Endothelial cell of umbilical vein (primary cell): ENCODE data around the gene HDDC2. TPM values are rescaled to one million over a fixed set of nuclear protein-coding genes. Genes with fewer than 3 reads are reported as not detected.

Source experiments
- BruUV-seq: library from RNA; stranded (reverse); fragments of 400-500 nt; replicated peaks from 2 replicates; lab custom pipeline; 2021; lab: Mats Ljungman, UMichigan
- CTCF ChIA-PET: fragments of 300-600, 350-600 bp; sonication (Branson Sonifier 250); formaldehyde crosslinking; loops from one replicate; lab custom pipeline; 2021; ENCODE audit warnings: antibody characterized with exemption, inconsistent platforms; lab: Charles Lee
- POLR2A ChIA-PET: fragments of 300-600, 350-600 bp; sonication (Branson Sonifier 250); formaldehyde crosslinking; loops from one replicate; lab custom pipeline; 2021; ENCODE audit warnings: antibody characterized with exemption, inconsistent platforms; lab: Charles Lee
- DNase-seq: peaks from one replicate; pipeline ENCODE4 v3.0.0-alpha.2; 2011; ENCODE audit warnings: low read depth, low spot score
- FAIRE-seq: peaks from 2 replicates; lab custom pipeline; 2011; peaks lifted over from hg19 to GRCh38; lab: Jason Lieb, UNC
- H2AFZ ChIP-seq: 2 replicates; pipeline ENCODE4 v1.6.0; 2012; ENCODE audit warnings: low read depth, low read length, control low read depth, inconsistent platforms
- H3K27ac ChIP-seq: 2 replicates; pipeline ENCODE4 v1.5.1; 2011; ENCODE audit warnings: low read depth, mild to moderate bottlenecking, control low read depth, low read length, moderate library complexity; ENCODE audit not compliant: insufficient read depth
- H3K27me3 ChIP-seq, 2 experiments: 2 replicates each; pipeline versions ENCODE4 v1.6.0 to v1.6.1; 2011; ENCODE audit warnings: low read length in 2 of 2, mixed read lengths in 1 of 2; ENCODE audit not compliant: control insufficient read depth in 2 of 2, insufficient read depth in 2 of 2
- H3K36me3 ChIP-seq, 2 experiments: 2 replicates in 1 of 2; 3 replicates in 1 of 2; pipeline ENCODE4 v1.5.1; 2011; ENCODE audit warnings: low read length in 2 of 2, mild to moderate bottlenecking in 1 of 2, moderate library complexity in 1 of 2; ENCODE audit not compliant: control insufficient read depth in 2 of 2, insufficient read depth in 2 of 2; ENCODE audit errors: extremely low read depth in 1 of 2
- H3K4me1 ChIP-seq: 3 replicates; pipeline ENCODE4 v1.5.1; 2011; ENCODE audit warnings: mild to moderate bottlenecking, low read length; ENCODE audit not compliant: control insufficient read depth, insufficient read depth; ENCODE audit errors: extremely low read depth
- H3K4me2 ChIP-seq: 2 replicates; pipeline ENCODE4 v1.6.1; 2011; ENCODE audit warnings: low read length, control low read depth, mixed read lengths; ENCODE audit not compliant: insufficient read depth
- H3K4me3 ChIP-seq, 3 experiments: fragments of 200-600 bp in 1 of 3; sonication (generic), shearing (Covaris generic) in 1 of 3; replicated peaks in 1 of 3; 2 replicates each; pipeline ENCODE4 v1.5.1; 2011 to 2016; ENCODE audit warnings: control low read depth in 3 of 3, low read length in 3 of 3, mild to moderate bottlenecking in 2 of 3, inconsistent platforms in 1 of 3, low read depth in 1 of 3, moderate library complexity in 1 of 3; ENCODE audit not compliant: insufficient read depth in 1 of 3
- H3K79me2 ChIP-seq: 2 replicates; pipeline ENCODE4 v1.6.0; 2012; ENCODE audit warnings: low read length, inconsistent platforms; ENCODE audit not compliant: control insufficient read depth, insufficient read depth
- H3K9ac ChIP-seq: replicated peaks from 2 replicates; pipeline ENCODE3; 2011; ENCODE audit warnings: low read length, control low read depth; ENCODE audit not compliant: insufficient read depth; ENCODE audit errors: extremely low read depth
- H3K9me1 ChIP-seq: replicated peaks from 3 replicates; pipeline ENCODE4 v1.6.0; 2011; ENCODE audit warnings: mild to moderate bottlenecking, low read length; ENCODE audit not compliant: control insufficient read depth, insufficient read depth; ENCODE audit errors: extremely low read depth
- H3K9me3 ChIP-seq: replicated peaks from 2 replicates; pipeline ENCODE4 v1.5.1; 2012; ENCODE audit warnings: low read length, inconsistent platforms; ENCODE audit not compliant: control insufficient read depth, insufficient read depth
- H4K20me1 ChIP-seq: replicated peaks from 2 replicates; pipeline ENCODE3; 2011; ENCODE audit warnings: mild to moderate bottlenecking, low read length; ENCODE audit not compliant: control insufficient read depth, insufficient read depth; ENCODE audit errors: extremely low read depth
- EZH2 ChIP-seq: IDR thresholded peaks from 2 replicates; pipeline ENCODE4 v1.6.1; 2012; ENCODE audit warnings: borderline replicate concordance, low read depth, mild to moderate bottlenecking, moderate library complexity, low read length, inconsistent platforms; ENCODE audit not compliant: severe bottlenecking
- FOS ChIP-seq: IDR thresholded peaks from 2 replicates; pipeline ENCODE4 v1.6.1; 2011; ENCODE audit warnings: mild to moderate bottlenecking, low read length, moderate library complexity, borderline replicate concordance; ENCODE audit not compliant: insufficient read depth
- GATA2 ChIP-seq: IDR thresholded peaks from 2 replicates; pipeline ENCODE4 v1.7.0; 2011; ENCODE audit warnings: low read depth, mild to moderate bottlenecking, moderate library complexity, mixed read lengths, low read length; ENCODE audit not compliant: insufficient read length, insufficient read depth
- JUN ChIP-seq: IDR thresholded peaks from 2 replicates; pipeline ENCODE4 v1.6.1; 2011; ENCODE audit warnings: borderline replicate concordance, low read depth; ENCODE audit not compliant: insufficient read length, insufficient read depth
- MYC ChIP-seq: IDR thresholded peaks from one replicate; pipeline ENCODE4 v1.6.1; 2011; ENCODE audit warnings: mild to moderate bottlenecking, low read depth, low read length
- POLR2A ChIP-seq: IDR thresholded peaks from 2 replicates; pipeline ENCODE4 v1.6.1; 2012; ENCODE audit warnings: low read depth, mild to moderate bottlenecking, control low read depth, low read length
- POLR2AphosphoS5 ChIP-seq: IDR thresholded peaks from 2 replicates; pipeline ENCODE4 v1.6.1; 2012; ENCODE audit warnings: low read depth, mild to moderate bottlenecking, control low read depth, low read length, moderate library complexity; ENCODE audit not compliant: insufficient read depth
- dilution Hi-C: fragments of 300-500 bp; cut with MboI; formaldehyde crosslinking; loops from one replicate; pipeline ENCODE4 v1.15.0; 2019; ENCODE audit warnings: low sequenced_read_pairs; ENCODE audit not compliant: extremely low pct_ligation_motif_present
- intact Hi-C: fragments of 100-400 bp; cut with micrococcal nuclease; formaldehyde crosslinking; loops from one replicate; pipeline ENCODE4 v1.10.0; 2022
- polyA plus RNA-seq, 4 experiments: library from polyadenylated mRNA; depleted of rRNA in 3 of 4; stranded (reverse) in 3 of 4; unstranded in 1 of 4; fragments of >200 nt; gene quantifications; 2 replicates each; pipeline versions ENCODE4 v1.2.1 to v1.2.3, GENCODE V29; 2011 to 2012; ENCODE audit warnings: missing spikeins in 1 of 4
- total RNA-seq: library from RNA; stranded (reverse); gene quantifications from 2 replicates; pipeline ENCODE4 v1.2.3, GENCODE V29; 2021
- TF ChIP-seq, protein P1 (sequence below): IDR thresholded peaks from 2 replicates; pipeline ENCODE4 v1.6.1; 2011; ENCODE audit not compliant: insufficient read depth, insufficient read length
- TF ChIP-seq, protein P2 (sequence below), 2 donors: IDR thresholded peaks; 1 replicate in 1 of 2; 2 replicates in 1 of 2; pipeline ENCODE4 v1.5.1; 2011; ENCODE audit warnings: low read length in 2 of 2, mild to moderate bottlenecking in 2 of 2, moderate library complexity in 2 of 2, control low read depth in 1 of 2, inconsistent platforms in 1 of 2, low read depth in 1 of 2; ENCODE audit not compliant: insufficient read depth in 1 of 2; ENCODE audit errors: extremely low read depth in 1 of 2

Gene HDDC2
- total and polyA plus RNA-seq, 2 donors (not counting 3 experiments of a cell fraction or from before 2014, with no cell fraction given) = 12.6 to 13.6 TPM

DNA sequence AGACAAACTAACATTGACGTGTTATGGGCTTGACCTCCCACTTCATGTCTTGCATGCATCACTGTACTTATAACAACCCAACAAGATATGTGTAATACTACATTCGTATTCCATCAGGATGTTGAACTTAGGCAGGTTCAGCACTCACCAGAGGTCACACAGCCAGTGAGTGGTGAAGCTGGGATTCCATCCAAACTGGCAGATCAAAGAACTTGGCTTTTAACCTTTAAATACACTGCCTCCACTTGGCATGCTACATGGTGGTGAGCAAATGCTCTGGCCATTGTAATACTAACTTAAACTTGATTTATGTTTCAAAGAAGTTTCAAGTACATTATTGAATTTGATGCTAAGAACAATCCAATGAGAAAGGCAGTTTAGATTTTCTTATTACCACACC, 10.7 kb upstream of the HDDC2 start:
- Histone ChIP-seq H3K27ac (no peak overlapping the region), H3K4me2 (no peak overlapping the region), H3K9me1 (no peaks in the 10 kb centered on the region), H3K4me3 (no peak overlapping the region), H3K79me2 (no peaks in the 10 kb centered on the region), H3K9ac (no peak overlapping the region), H3K4me1 (peaks cover 7% of the 10 kb centered on the region), H3K36me3 (no peaks in the 10 kb centered on the region), H3K9me3 (no peaks in the 10 kb centered on the region), H4K20me1 (no peaks in the 10 kb centered on the region), H3K27me3 (peaks cover 12 to 19% of the 10 kb centered on the region in 2 experiments), H2AFZ (no peak overlapping the region)
- DNase-seq (no peak), FAIRE-seq (no peak)
- intact Hi-C loops (loop anchor here (5.0 kb wide), 2 partner anchors 300 to 645 kb away; partner anchors contain the start of gene HINT3), dilution Hi-C loops (loop anchor here (10.0 kb wide), 1 partner anchor 452 kb away; no protein-coding TSS in a partner anchor)
- TF ChIP-seq POLR2A (no peak), MYC (no peak), FOS (no peak), POLR2AphosphoS5 (no peak), JUN (no peak), GATA2 (no peak), EZH2 (no peak)
- TF ChIP-seq, protein P1, sequence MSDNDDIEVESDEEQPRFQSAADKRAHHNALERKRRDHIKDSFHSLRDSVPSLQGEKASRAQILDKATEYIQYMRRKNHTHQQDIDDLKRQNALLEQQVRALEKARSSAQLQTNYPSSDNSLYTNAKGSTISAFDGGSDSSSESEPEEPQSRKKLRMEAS = no peak
- TF ChIP-seq, protein P2, sequence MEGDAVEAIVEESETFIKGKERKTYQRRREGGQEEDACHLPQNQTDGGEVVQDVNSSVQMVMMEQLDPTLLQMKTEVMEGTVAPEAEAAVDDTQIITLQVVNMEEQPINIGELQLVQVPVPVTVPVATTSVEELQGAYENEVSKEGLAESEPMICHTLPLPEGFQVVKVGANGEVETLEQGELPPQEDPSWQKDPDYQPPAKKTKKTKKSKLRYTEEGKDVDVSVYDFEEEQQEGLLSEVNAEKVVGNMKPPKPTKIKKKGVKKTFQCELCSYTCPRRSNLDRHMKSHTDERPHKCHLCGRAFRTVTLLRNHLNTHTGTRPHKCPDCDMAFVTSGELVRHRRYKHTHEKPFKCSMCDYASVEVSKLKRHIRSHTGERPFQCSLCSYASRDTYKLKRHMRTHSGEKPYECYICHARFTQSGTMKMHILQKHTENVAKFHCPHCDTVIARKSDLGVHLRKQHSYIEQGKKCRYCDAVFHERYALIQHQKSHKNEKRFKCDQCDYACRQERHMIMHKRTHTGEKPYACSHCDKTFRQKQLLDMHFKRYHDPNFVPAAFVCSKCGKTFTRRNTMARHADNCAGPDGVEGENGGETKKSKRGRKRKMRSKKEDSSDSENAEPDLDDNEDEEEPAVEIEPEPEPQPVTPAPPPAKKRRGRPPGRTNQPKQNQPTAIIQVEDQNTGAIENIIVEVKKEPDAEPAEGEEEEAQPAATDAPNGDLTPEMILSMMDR (IDR thresholded peaks at IDR 0.05; ENCODE audit: extremely low read depth in 1 of 2, insufficient read depth in 1 of 2, low read depth in 1 of 2, low read length in 2 of 2) = no peak
- no TSS peak for BruUV-seq
- POLR2A ChIA-PET = interaction anchor here (0.7 kb wide), 1 partner anchor 1973 kb away, joined by 8 read pairs; no protein-coding TSS in a partner anchor
- CTCF ChIA-PET = interaction anchor here (0.7 to 10.1 kb wide), 18 partner anchors 10 to 683 kb away, joined by 3 to 439 read pairs (median 5); partner anchors contain the start of genes HDDC2, HEY2, HINT3 and TPD52L1
